Fibroblast of mammary gland (primary cell): Measurements from ENCODE around the gene ATP2C1.

Experiments used
- DNase-seq: peaks from one replicate; pipeline ENCODE4 v3.0.0-alpha.2; 2010; ENCODE audit warnings: low read depth
- H3K4me3 ChIP-seq: 2 replicates; pipeline ENCODE4 v1.5.1; 2011; ENCODE audit warnings: low read depth, mild to moderate bottlenecking, low read length, moderate library complexity; ENCODE audit not compliant: control insufficient read depth
- CTCF ChIP-seq: conservative IDR thresholded peaks from 2 replicates; pipeline ENCODE4 v1.5.1; 2011; ENCODE audit warnings: low read depth, low read length, inconsistent platforms; ENCODE audit not compliant: control insufficient read depth, insufficient read depth

ATP2C1 gene

GRCh38 chr3:131026321-131027151, 132.7 kb downstream of the ATP2C1 start, which contains the start of the genes ASTE1 and NEK11:
TSS of gene ASTE1 (minus strand) at chr3:131026825. CDS start at chr3:131025306, 1,519 bp downstream.
TSS of gene NEK11 (plus strand) at chr3:131026877. CDS start at chr3:131029709, 2,832 bp downstream.
- no peak for TF ChIP-seq CTCF
- peak; percentile 75 for DNase-seq
- peak within 1 kb of the TSS; percentile 83 for H3K4me3 ChIP-seq

GRCh38 chr3:131028844-131029243, 135.0 kb downstream of the ATP2C1 start:
- DNase-seq: no peak

GRCh38 chr3:131031660-131032059, 137.8 kb downstream of the ATP2C1 start:
- no peak overlapping the region for H3K4me3 ChIP-seq
- TF ChIP-seq CTCF: no peak
- DNase-seq: peak; percentile 62

More at GRCh38 chr3:131028844-131029243, 135.0 kb downstream of the ATP2C1 start:
- TF ChIP-seq CTCF: no peak
- no peak overlapping the region for H3K4me3 ChIP-seq

- peak; percentile 65 for TF ChIP-seq CTCF
- no peak overlapping the region for H3K4me3 ChIP-seq
- peak; percentile 64 for DNase-seq
Observed at GRCh38 chr3:131033480-131034080, 139.7 kb downstream of the ATP2C1 start.

GRCh38 chr3:131036200-131036816, 142.4 kb downstream of the ATP2C1 start:
- TF ChIP-seq CTCF: no peak
- no peak overlapping the region for H3K4me3 ChIP-seq
- DNase-seq: peak; percentile 88

GRCh38 chr3:131036986-131037385, 143.1 kb downstream of the ATP2C1 start:
- DNase-seq: no peak
- no peak for TF ChIP-seq CTCF
- no peak overlapping the region for H3K4me3 ChIP-seq
